H9 (cell line): ENCODE results near the gene RPS6KA1. TPM values are rescaled to one million over a fixed set of nuclear protein-coding genes. Genes with fewer than 3 reads are reported as not detected.

ENCODE experiments used
- DNase-seq: peaks from one replicate; pipeline ENCODE4 v3.0.0-alpha.2; 2017
- H2AFZ ChIP-seq: one replicate; pipeline ENCODE4 v1.6.1; 2013; ENCODE audit warnings: mild to moderate bottlenecking, low read length, control low read depth, moderate library complexity
- H2AK5ac ChIP-seq: 2 replicates; pipeline ENCODE4 v1.6.1; 2013; ENCODE audit warnings: low read length, control low read depth, mixed read lengths; ENCODE audit not compliant: insufficient read length
- H2BK120ac ChIP-seq: one replicate; pipeline ENCODE4 v1.6.1; 2013; ENCODE audit warnings: low read depth, mild to moderate bottlenecking, low read length, control low read depth, inconsistent platforms; ENCODE audit not compliant: poor library complexity, severe bottlenecking
- H2BK12ac ChIP-seq: 2 replicates; pipeline ENCODE4 v1.6.1; 2013; ENCODE audit warnings: low read length, control low read depth, mixed read lengths, low read depth; ENCODE audit not compliant: insufficient read length
- H2BK15ac ChIP-seq: 2 replicates; pipeline ENCODE4 v1.6.1; 2013; ENCODE audit warnings: low read depth, low read length, control low read depth
- H2BK20ac ChIP-seq: one replicate; pipeline ENCODE4 v1.6.1; 2013; ENCODE audit warnings: low read depth, mild to moderate bottlenecking, low read length, control low read depth, inconsistent platforms; ENCODE audit not compliant: poor library complexity, severe bottlenecking
- H2BK5ac ChIP-seq: 2 replicates; pipeline ENCODE4 v1.6.1; 2013; ENCODE audit warnings: low read length, control low read depth, mixed read lengths; ENCODE audit not compliant: insufficient read length
- H3K14ac ChIP-seq: 2 replicates; pipeline ENCODE4 v1.6.1; 2013; ENCODE audit warnings: low read length, control low read depth; ENCODE audit not compliant: insufficient read depth
- H3K18ac ChIP-seq: 2 replicates; pipeline ENCODE4 v1.6.1; 2013; ENCODE audit warnings: low read depth, mild to moderate bottlenecking, mixed read lengths, low read length, control low read depth; ENCODE audit not compliant: insufficient read length
- H3K23ac ChIP-seq: 2 replicates; pipeline ENCODE4 v1.6.1; 2013; ENCODE audit warnings: low read length, control low read depth, mixed read lengths, low read depth; ENCODE audit not compliant: insufficient read length
- H3K23me2 ChIP-seq: 2 replicates; pipeline ENCODE4 v1.6.1; 2013; ENCODE audit warnings: low read depth, mild to moderate bottlenecking, mixed read lengths, low read length, control low read depth; ENCODE audit not compliant: insufficient read length, poor library complexity, severe bottlenecking
- H3K27ac ChIP-seq: 2 replicates; pipeline ENCODE4 v1.5.1; 2013; ENCODE audit warnings: low read length, control low read depth, mixed read lengths, low read depth; ENCODE audit not compliant: insufficient read length
- H3K27me3 ChIP-seq: 2 replicates; pipeline ENCODE4 v1.6.1; 2013; ENCODE audit warnings: low read length, control low read depth, inconsistent platforms; ENCODE audit not compliant: insufficient read depth
- H3K4ac ChIP-seq: 2 replicates; pipeline ENCODE4 v1.6.1; 2013; ENCODE audit warnings: low read depth, mild to moderate bottlenecking, control low read depth, inconsistent platforms, low read length, moderate library complexity
- H3K4me1 ChIP-seq: 2 replicates; pipeline ENCODE4 v1.6.1; 2013; ENCODE audit warnings: low read length, control low read depth, inconsistent platforms; ENCODE audit not compliant: insufficient read depth
- H3K4me2 ChIP-seq: 2 replicates; pipeline ENCODE4 v1.6.1; 2013; ENCODE audit warnings: low read length, control low read depth, mixed read lengths; ENCODE audit not compliant: insufficient read length, insufficient read depth
- H3K56ac ChIP-seq: 2 replicates; pipeline ENCODE4 v1.6.1; 2013; ENCODE audit warnings: low read depth, mild to moderate bottlenecking, mixed read lengths, low read length, control low read depth; ENCODE audit not compliant: insufficient read length
- H3K79me1 ChIP-seq: 2 replicates; pipeline ENCODE4 v1.6.1; 2013; ENCODE audit warnings: low read depth, mild to moderate bottlenecking, moderate library complexity, low read length, control low read depth, inconsistent platforms; ENCODE audit not compliant: insufficient read depth, poor library complexity, severe bottlenecking
- H3K79me2 ChIP-seq: 2 replicates; pipeline ENCODE4 v1.6.1; 2013; ENCODE audit warnings: low read length, control low read depth, inconsistent platforms; ENCODE audit not compliant: insufficient read depth
- H3K9ac ChIP-seq: 2 replicates; pipeline ENCODE4 v1.6.1; 2013; ENCODE audit warnings: low read length, control low read depth, mixed read lengths; ENCODE audit not compliant: insufficient read length; ENCODE audit errors: extremely low read depth
- H3K9me3 ChIP-seq: one replicate; pipeline ENCODE4 v1.6.1; 2013; ENCODE audit warnings: low read depth, low read length, inconsistent platforms; ENCODE audit not compliant: control insufficient read depth
- H3T11ph ChIP-seq: one replicate; pipeline ENCODE4 v1.6.1; 2013; ENCODE audit warnings: mild to moderate bottlenecking, low read length, control low read depth, inconsistent platforms
- H4K20me1 ChIP-seq: one replicate; pipeline ENCODE4 v1.6.1; 2013; ENCODE audit not compliant: control insufficient read depth, insufficient read length, insufficient read depth
- H4K5ac ChIP-seq: 2 replicates; pipeline ENCODE4 v1.6.1; 2013; ENCODE audit warnings: low read depth, mild to moderate bottlenecking, mixed read lengths, low read length, control low read depth; ENCODE audit not compliant: insufficient read length
- H4K8ac ChIP-seq: replicated peaks from 2 replicates; pipeline ENCODE4 v1.6.1; 2013; ENCODE audit warnings: low read length, control low read depth, mixed read lengths, low read depth; ENCODE audit not compliant: insufficient read length
- H4K91ac ChIP-seq: 2 replicates; pipeline ENCODE4 v1.6.1; 2013; ENCODE audit warnings: low read depth, mild to moderate bottlenecking, moderate library complexity, mixed read lengths, low read length, control low read depth; ENCODE audit not compliant: insufficient read length
- H3K27ac Mint-ChIP-seq, 3 experiments: 2 replicates in 2 of 3; 3 replicates in 1 of 3; pipeline ENCODE4 v1.8.0; 2020 to 2021; ENCODE audit warnings: mixed read lengths in 3 of 3, mild to moderate bottlenecking in 1 of 3, moderate library complexity in 1 of 3
- H3K27me3 Mint-ChIP-seq: 2 replicates; pipeline ENCODE4 v1.8.0; 2021; ENCODE audit warnings: low read depth, mild to moderate bottlenecking, moderate library complexity, mixed read lengths
- H3K36me3 Mint-ChIP-seq, 3 experiments: 2 replicates in 2 of 3; 3 replicates in 1 of 3; pipeline ENCODE4 v1.8.0; 2020 to 2021; ENCODE audit warnings: low read depth in 3 of 3, mixed read lengths in 3 of 3; ENCODE audit not compliant: insufficient read depth in 1 of 3
- H3K4me1 Mint-ChIP-seq, 2 experiments: 2 replicates each; pipeline ENCODE4 v1.8.0; 2020; ENCODE audit warnings: mixed read lengths in 2 of 2
- H3K4me3 Mint-ChIP-seq, 2 experiments: 2 replicates in 1 of 2; 3 replicates in 1 of 2; pipeline ENCODE4 v1.8.0; 2020 to 2021; ENCODE audit warnings: mild to moderate bottlenecking in 2 of 2, mixed read lengths in 2 of 2, moderate library complexity in 1 of 2
- H3K9me3 Mint-ChIP-seq, 2 experiments: 2 replicates in 1 of 2; 3 replicates in 1 of 2; pipeline ENCODE4 v1.8.0; 2020; ENCODE audit warnings: mild to moderate bottlenecking in 2 of 2, mixed read lengths in 2 of 2, moderate library complexity in 1 of 2
- WGBS: extraction: QIAGEN DNeasy Blood & Tissue Kit; methylation state at CpG from one replicate; pipeline ENCODE4 v1.1.7; 2013; ENCODE audit warnings: missing lambda C conversion rate, low lambda C conversion rate, mixed read lengths; ENCODE audit not compliant: insufficient read length; ENCODE audit errors: extremely low coverage; 5-methylcytosine and 5-hydroxymethylcytosine counted together
- total RNA-seq: library from RNA; stranded (reverse); gene quantifications from 2 replicates; pipeline ENCODE4 v1.2.1, GENCODE V29; 2021
- TF ChIP-seq, protein P1 (sequence below): fragments of 200-600 bp; sonication (generic); conservative IDR thresholded peaks from 3 replicates; pipeline ENCODE4 v1.8.0; 2021; ENCODE audit warnings: antibody characterized with exemption, mild to moderate bottlenecking

The RPS6KA1 gene
- total RNA-seq, 1 experiment from 2014 or later: 45.3 TPM

DNA sequence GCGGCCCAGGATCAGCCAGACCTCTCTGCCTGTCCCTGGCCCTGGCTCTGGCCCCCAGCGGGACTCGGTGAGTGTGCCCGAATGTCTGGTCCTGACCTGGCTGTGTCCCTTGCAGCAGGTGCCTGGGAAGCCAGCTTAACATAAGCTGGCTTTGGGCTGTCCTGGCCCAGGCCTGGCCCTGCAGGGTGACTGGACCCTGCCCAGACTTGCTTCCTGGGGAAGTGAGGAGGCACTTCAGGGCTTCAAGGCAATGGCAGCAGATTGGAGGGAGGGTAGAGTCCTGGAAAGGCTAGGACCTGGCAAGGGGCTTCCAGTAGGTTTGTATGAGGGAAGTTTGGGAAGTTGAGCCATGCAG is 16.4 kb downstream of the RPS6KA1 start:
- Histone ChIP-seq H3K23me2 (no peaks in the 10 kb centered on the region), H2BK5ac (no peak overlapping the region), H3K56ac (no peak overlapping the region), H3K79me2 (no peaks in the 10 kb centered on the region), H3T11ph (no peak overlapping the region), H3K4me2 (no peak overlapping the region), H2BK15ac (no peak overlapping the region), H3K79me1 (no peaks in the 10 kb centered on the region), H4K5ac (no peak overlapping the region), H4K91ac (no peak overlapping the region), H3K9me3 (no peaks in the 10 kb centered on the region), H3K18ac (no peak overlapping the region), H3K4ac (no peak overlapping the region; the same call in 1 of the 2 replicates), H3K14ac (no peak overlapping the region; the same call in 1 of the 2 replicates), H2BK120ac (no peak overlapping the region), H4K20me1 (no peaks in the 10 kb centered on the region), H3K27me3 (no peaks in the 10 kb centered on the region), H3K23ac (no peak overlapping the region), H2AK5ac (no peak overlapping the region), H4K8ac (no peak overlapping the region), H3K4me1 (no peaks in the 10 kb centered on the region; the same call in 1 of the 2 replicates), H3K27ac (no peak overlapping the region), H2BK12ac (no peak overlapping the region), H2BK20ac (no peak overlapping the region), H2AFZ (no peak overlapping the region), H3K9ac (no peak overlapping the region)
- H3K4me3 Mint-ChIP-seq: no peak overlapping the region
- no peaks in the 10 kb centered on the region for H3K27me3 Mint-ChIP-seq
- H3K4me1 Mint-ChIP-seq: peaks cover 9 to 12% of the 10 kb centered on the region in 2 experiments
- no peak for DNase-seq
- peak overlapping the region in 1 of 3 experiments; percentile 68; a peak in 1 of 7 replicates for H3K27ac Mint-ChIP-seq
- peaks cover 5 to 24% (median 20%) of the 10 kb centered on the region in 3 experiments; a peak in 6 of 7 replicates for H3K36me3 Mint-ChIP-seq
- no CpG with 5 or more reads among the region's 4 CpGs for WGBS
- H3K9me3 Mint-ChIP-seq: no peaks in the 10 kb centered on the region
- TF ChIP-seq, protein P1, sequence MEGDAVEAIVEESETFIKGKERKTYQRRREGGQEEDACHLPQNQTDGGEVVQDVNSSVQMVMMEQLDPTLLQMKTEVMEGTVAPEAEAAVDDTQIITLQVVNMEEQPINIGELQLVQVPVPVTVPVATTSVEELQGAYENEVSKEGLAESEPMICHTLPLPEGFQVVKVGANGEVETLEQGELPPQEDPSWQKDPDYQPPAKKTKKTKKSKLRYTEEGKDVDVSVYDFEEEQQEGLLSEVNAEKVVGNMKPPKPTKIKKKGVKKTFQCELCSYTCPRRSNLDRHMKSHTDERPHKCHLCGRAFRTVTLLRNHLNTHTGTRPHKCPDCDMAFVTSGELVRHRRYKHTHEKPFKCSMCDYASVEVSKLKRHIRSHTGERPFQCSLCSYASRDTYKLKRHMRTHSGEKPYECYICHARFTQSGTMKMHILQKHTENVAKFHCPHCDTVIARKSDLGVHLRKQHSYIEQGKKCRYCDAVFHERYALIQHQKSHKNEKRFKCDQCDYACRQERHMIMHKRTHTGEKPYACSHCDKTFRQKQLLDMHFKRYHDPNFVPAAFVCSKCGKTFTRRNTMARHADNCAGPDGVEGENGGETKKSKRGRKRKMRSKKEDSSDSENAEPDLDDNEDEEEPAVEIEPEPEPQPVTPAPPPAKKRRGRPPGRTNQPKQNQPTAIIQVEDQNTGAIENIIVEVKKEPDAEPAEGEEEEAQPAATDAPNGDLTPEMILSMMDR: no peak
